AG10803 (cell line): ENCODE data around the gene CKMT1A.
A peak's percentile ranks its signal among the peaks of the same experiment; 100 is the strongest.
"Not testable (repeated sequence)": the region's sequence is repeated elsewhere in the genome, so short reads cannot be mapped to it uniquely, and the experiment has no call there.

Experiments used
- DNase-seq: peaks from one replicate; pipeline ENCODE4 v3.0.0; 2010; ENCODE audit warnings: low read depth
- H3K4me3 ChIP-seq: 2 replicates; pipeline ENCODE4 v1.5.1; 2011; ENCODE audit warnings: mild to moderate bottlenecking, low read length, control low read depth
- CTCF ChIP-seq: conservative IDR thresholded peaks from 2 replicates; pipeline ENCODE4 v1.5.1; 2011; ENCODE audit warnings: mild to moderate bottlenecking, low read length, control low read depth, inconsistent platforms

Gene CKMT1A

GRCh38 chr15:43702701-43703424, 9.2 kb downstream of the CKMT1A start:
- TF ChIP-seq CTCF = no peak
- no peak overlapping the region for H3K4me3 ChIP-seq
- DNase-seq = no peak

- not testable (repeated sequence) for H3K4me3 ChIP-seq, DNase-seq
These were observed 16.9 kb downstream of the CKMT1A start for GRCh38 chr15:43710431-43711131.

- no peak for TF ChIP-seq CTCF
- no peak for DNase-seq
- H3K4me3 ChIP-seq = no peak overlapping the region
These were observed 29.5 kb downstream of the CKMT1A start for GRCh38 chr15:43723151-43723550.

- H3K4me3 ChIP-seq, DNase-seq: not testable (repeated sequence)
These were observed 32.6 kb downstream of the CKMT1A start for GRCh38 chr15:43726306-43726705.

GRCh38 chr15:43728053-43728725, 34.5 kb downstream of the CKMT1A start:
- DNase-seq = peak; percentile 49
- not testable (repeated sequence) for H3K4me3 ChIP-seq

- no peak for DNase-seq
- no peak for TF ChIP-seq CTCF
- H3K4me3 ChIP-seq = no peak overlapping the region
These were observed 41.8 kb downstream of the CKMT1A start for GRCh38 chr15:43735416-43735815.

GRCh38 chr15:43746245-43746902, 52.7 kb downstream of the CKMT1A start, which contains the start of gene PDIA3:
TSS of gene PDIA3 (plus strand) at chr15:43746438. CDS start at chr15:43746540, 102 bp downstream.
- DNase-seq = peak; percentile 87

GRCh38 chr15:43746903-43747309, 53.2 kb downstream of the CKMT1A start:
- peak; percentile 31 for DNase-seq

More at GRCh38 chr15:43746245-43746902, 52.7 kb downstream of the CKMT1A start, which contains the start of gene PDIA3:
- H3K4me3 ChIP-seq = peak within 1 kb of the TSS; percentile 72

GRCh38 chr15:43748376-43748775, 54.7 kb downstream of the CKMT1A start:
- TF ChIP-seq CTCF = no peak
- H3K4me3 ChIP-seq = peak overlapping the region; percentile 72
- DNase-seq = peak; percentile 34

More at GRCh38 chr15:43746903-43747309, 53.2 kb downstream of the CKMT1A start:
- H3K4me3 ChIP-seq = peak overlapping the region; percentile 72
